Keratinocyte (primary cell): ENCODE data around the gene SASH1. TPM values are rescaled to one million over a fixed set of nuclear protein-coding genes. Genes with fewer than 3 reads are reported as not detected.

Experiments used
- DNase-seq: peaks from one replicate; pipeline ENCODE4 v3.0.0-alpha.2; 2011; ENCODE audit warnings: low read depth, missing footprints, low spot score
- FAIRE-seq: peaks from 2 replicates; lab custom pipeline; 2011; peaks lifted over from hg19 to GRCh38; lab: Jason Lieb, UNC
- H2AFZ ChIP-seq: 2 replicates; pipeline ENCODE4 v1.6.0; 2012; ENCODE audit warnings: low read length, control low read depth, inconsistent platforms; ENCODE audit not compliant: control insufficient read depth
- H3K27ac ChIP-seq: 2 replicates; pipeline ENCODE4 v1.5.1; 2011; ENCODE audit warnings: low read length; ENCODE audit not compliant: control insufficient read depth, insufficient read depth
- H3K27me3 ChIP-seq: 3 replicates; pipeline ENCODE4 v1.6.0; 2011; ENCODE audit warnings: low read length; ENCODE audit not compliant: control insufficient read depth, insufficient read depth; ENCODE audit errors: extremely low read depth
- H3K36me3 ChIP-seq, 2 experiments: 2 replicates in 1 of 2; 3 replicates in 1 of 2; pipeline ENCODE4 v1.5.1; 2011; ENCODE audit warnings: low read length in 2 of 2, mild to moderate bottlenecking in 1 of 2; ENCODE audit not compliant: control insufficient read depth in 2 of 2, insufficient read depth in 2 of 2; ENCODE audit errors: extremely low read depth in 1 of 2
- H3K4me1 ChIP-seq: 3 replicates; pipeline ENCODE4 v1.5.1; 2011; ENCODE audit warnings: low read length; ENCODE audit not compliant: control insufficient read depth, insufficient read depth; ENCODE audit errors: extremely low read depth
- H3K4me2 ChIP-seq: 3 replicates; pipeline ENCODE4 v1.6.0; 2011; ENCODE audit warnings: low read depth, low read length; ENCODE audit not compliant: control insufficient read depth, insufficient read depth; ENCODE audit errors: extremely low read depth
- H3K4me3 ChIP-seq, 3 experiments: fragments of 200-600 bp in 1 of 3; sonication (generic) in 1 of 3; 2 replicates in 2 of 3; 3 replicates in 1 of 3; pipeline ENCODE4 v1.5.1; 2011 to 2016; ENCODE audit warnings: low read length in 3 of 3, mild to moderate bottlenecking in 3 of 3, control low read depth in 2 of 3, inconsistent platforms in 1 of 3, low read depth in 1 of 3, mixed read lengths in 1 of 3, mixed run types in 1 of 3, moderate library complexity in 1 of 3; ENCODE audit not compliant: control insufficient read depth in 2 of 3, insufficient read depth in 2 of 3; ENCODE audit errors: extremely low read depth in 1 of 3
- H3K79me2 ChIP-seq: 2 replicates; pipeline ENCODE4 v1.6.0; 2012; ENCODE audit warnings: low read length; ENCODE audit not compliant: control insufficient read depth, insufficient read depth
- H3K9ac ChIP-seq: 3 replicates; pipeline ENCODE4 v1.6.0; 2011; ENCODE audit warnings: low read length; ENCODE audit not compliant: control insufficient read depth, insufficient read depth; ENCODE audit errors: extremely low read depth
- H3K9me1 ChIP-seq: 3 replicates; pipeline ENCODE4 v1.6.0; 2011; ENCODE audit warnings: low read length; ENCODE audit not compliant: control insufficient read depth, insufficient read depth; ENCODE audit errors: extremely low read depth
- H3K9me3 ChIP-seq: 2 replicates; pipeline ENCODE4 v1.5.1; 2012; ENCODE audit warnings: low read depth, low read length; ENCODE audit not compliant: control insufficient read depth
- H4K20me1 ChIP-seq: 3 replicates; pipeline ENCODE4 v1.6.0; 2011; ENCODE audit warnings: low read length; ENCODE audit not compliant: control insufficient read depth, insufficient read depth; ENCODE audit errors: extremely low read depth
- EZH2 ChIP-seq: IDR thresholded peaks from one replicate; pipeline ENCODE4 v1.6.1; 2012; ENCODE audit warnings: inconsistent platforms, mild to moderate bottlenecking, low read length, moderate library complexity
- dilution Hi-C: fragments of 300-500 bp; cut with MboI; formaldehyde crosslinking; loops from one replicate; pipeline ENCODE4 v1.7.0; 2020; ENCODE audit warnings: low sequenced_read_pairs; ENCODE audit not compliant: extremely low pct_ligation_motif_present
- polyA plus RNA-seq, 5 experiments: library from polyadenylated mRNA; depleted of rRNA in 3 of 5; stranded (reverse) in 3 of 5; stranded (forward) in 1 of 5; unstranded in 1 of 5; fragments of >200 nt; gene quantifications; 1 replicate in 1 of 5; 2 replicates in 3 of 5; 3 replicates in 1 of 5; pipeline versions ENCODE4 v1.2.1 to v1.2.3, GENCODE V29; 2011 to 2012; ENCODE audit warnings: missing spikeins in 2 of 5, low read depth in 1 of 5, low replicate concordance in 1 of 5
- TF ChIP-seq, protein P1 (sequence below), 3 experiments: IDR thresholded peaks in 1 of 3; conservative IDR thresholded peaks in 1 of 3; optimal IDR thresholded peaks in 1 of 3; 2 replicates in 2 of 3; 3 replicates in 1 of 3; pipeline versions ENCODE3 to v1.5.1; 2011; ENCODE audit warnings: low read length in 3 of 3, mild to moderate bottlenecking in 3 of 3, moderate library complexity in 2 of 3, control low read depth in 1 of 3, inconsistent platforms in 1 of 3; ENCODE audit not compliant: insufficient read depth in 2 of 3; ENCODE audit errors: extremely low read depth in 1 of 3

Gene SASH1
- polyA plus RNA-seq, 1 donor (not counting 4 experiments of a cell fraction or from before 2014, with no cell fraction given), result 4.4 TPM

DNA sequence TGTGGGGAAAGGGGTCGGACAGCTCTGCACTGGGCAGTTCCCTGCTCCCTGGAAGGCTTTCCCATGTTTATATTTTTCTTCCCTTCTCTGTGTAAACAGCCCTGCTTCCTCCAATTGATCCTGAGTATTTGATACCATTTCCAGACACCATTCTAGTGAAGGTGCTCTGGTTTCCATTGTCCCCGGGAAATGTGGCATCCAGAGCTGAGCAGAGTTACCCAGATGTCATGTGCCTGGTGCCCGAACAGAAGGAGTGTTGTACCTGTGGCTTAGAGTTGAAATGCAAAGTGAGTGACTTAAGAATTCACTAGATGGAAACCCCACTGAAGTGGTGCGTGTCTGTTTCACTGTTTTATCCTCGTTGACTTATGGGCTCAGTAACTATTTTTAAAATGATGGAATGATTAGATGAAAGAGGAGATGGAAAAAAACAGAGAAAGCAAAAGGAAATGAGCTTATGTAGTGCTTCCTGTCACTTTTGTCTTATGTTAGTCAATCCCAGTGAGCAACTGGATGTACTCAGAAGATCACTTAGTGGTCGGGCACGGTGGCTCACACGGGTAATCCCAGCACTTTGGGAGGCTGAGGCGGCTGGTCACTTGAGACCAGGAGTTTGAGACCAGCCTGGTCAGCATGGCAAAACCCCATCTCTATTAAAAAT lies 83.8 kb downstream of the SASH1 start:
- no peaks in the 10 kb centered on the region for H3K27me3 ChIP-seq
- H3K27ac ChIP-seq, result no peak overlapping the region
- FAIRE-seq, result no peak
- H2AFZ ChIP-seq, result no peak overlapping the region
- no peak overlapping the region for H3K4me3 ChIP-seq
- H3K9me1 ChIP-seq, result no peaks in the 10 kb centered on the region
- no peaks in the 10 kb centered on the region for H3K4me1 ChIP-seq
- H3K9me3 ChIP-seq, result no peaks in the 10 kb centered on the region
- TF ChIP-seq EZH2, result no peak
- TF ChIP-seq, protein P1, sequence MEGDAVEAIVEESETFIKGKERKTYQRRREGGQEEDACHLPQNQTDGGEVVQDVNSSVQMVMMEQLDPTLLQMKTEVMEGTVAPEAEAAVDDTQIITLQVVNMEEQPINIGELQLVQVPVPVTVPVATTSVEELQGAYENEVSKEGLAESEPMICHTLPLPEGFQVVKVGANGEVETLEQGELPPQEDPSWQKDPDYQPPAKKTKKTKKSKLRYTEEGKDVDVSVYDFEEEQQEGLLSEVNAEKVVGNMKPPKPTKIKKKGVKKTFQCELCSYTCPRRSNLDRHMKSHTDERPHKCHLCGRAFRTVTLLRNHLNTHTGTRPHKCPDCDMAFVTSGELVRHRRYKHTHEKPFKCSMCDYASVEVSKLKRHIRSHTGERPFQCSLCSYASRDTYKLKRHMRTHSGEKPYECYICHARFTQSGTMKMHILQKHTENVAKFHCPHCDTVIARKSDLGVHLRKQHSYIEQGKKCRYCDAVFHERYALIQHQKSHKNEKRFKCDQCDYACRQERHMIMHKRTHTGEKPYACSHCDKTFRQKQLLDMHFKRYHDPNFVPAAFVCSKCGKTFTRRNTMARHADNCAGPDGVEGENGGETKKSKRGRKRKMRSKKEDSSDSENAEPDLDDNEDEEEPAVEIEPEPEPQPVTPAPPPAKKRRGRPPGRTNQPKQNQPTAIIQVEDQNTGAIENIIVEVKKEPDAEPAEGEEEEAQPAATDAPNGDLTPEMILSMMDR (optimal IDR thresholded peaks at IDR 0.05 in 1 of 3, IDR thresholded peaks at IDR 0.05 in 1 of 3, conservative IDR thresholded peaks at IDR 0.05 in 1 of 3; ENCODE audit: extremely low read depth in 1 of 3, insufficient read depth in 2 of 3, low read length in 3 of 3), result no peak
- no peak overlapping the region for H3K9ac ChIP-seq
- H4K20me1 ChIP-seq, result no peaks in the 10 kb centered on the region
- no peaks in the 10 kb centered on the region for H3K79me2 ChIP-seq
- DNase-seq, result no peak
- no peaks in the 10 kb centered on the region for H3K36me3 ChIP-seq
- dilution Hi-C loops, result no loop called here
- H3K4me2 ChIP-seq, result no peak overlapping the region

- no peaks in the 10 kb centered on the region for H3K79me2 ChIP-seq
- DNase-seq (no peak), FAIRE-seq (no peak)
- no peaks in the 10 kb centered on the region for H3K9me1 ChIP-seq
- peaks cover 2% of the 10 kb centered on the region for H3K4me1 ChIP-seq
- H3K4me2 ChIP-seq, result no peak overlapping the region
- TF ChIP-seq, protein P1 (optimal IDR thresholded peaks at IDR 0.05 in 1 of 3, IDR thresholded peaks at IDR 0.05 in 1 of 3, conservative IDR thresholded peaks at IDR 0.05 in 1 of 3; ENCODE audit: extremely low read depth in 1 of 3, insufficient read depth in 2 of 3, low read length in 3 of 3), result no peak
- no peak for TF ChIP-seq EZH2
- H3K36me3 ChIP-seq, result no peaks in the 10 kb centered on the region
- H4K20me1 ChIP-seq, result no peaks in the 10 kb centered on the region
- dilution Hi-C loops, result no loop called here
- no peak overlapping the region for H2AFZ ChIP-seq
- H3K9me3 ChIP-seq, result no peaks in the 10 kb centered on the region
- H3K27ac ChIP-seq, result no peak overlapping the region
- H3K27me3 ChIP-seq, result no peaks in the 10 kb centered on the region
- no peak overlapping the region for H3K4me3 ChIP-seq
- H3K9ac ChIP-seq, result no peak overlapping the region
Observed at GRCh38 chr6:148427333-148427732, 84.7 kb downstream of the SASH1 start.
